LoVo (cell line): Measurements from ENCODE around the gene HOOK1.

Experiments
- DNase-seq: peaks from one replicate; pipeline ENCODE4 v3.0.0-alpha.2; 2016; ENCODE audit warnings: low spot score

The HOOK1 gene

DNA sequence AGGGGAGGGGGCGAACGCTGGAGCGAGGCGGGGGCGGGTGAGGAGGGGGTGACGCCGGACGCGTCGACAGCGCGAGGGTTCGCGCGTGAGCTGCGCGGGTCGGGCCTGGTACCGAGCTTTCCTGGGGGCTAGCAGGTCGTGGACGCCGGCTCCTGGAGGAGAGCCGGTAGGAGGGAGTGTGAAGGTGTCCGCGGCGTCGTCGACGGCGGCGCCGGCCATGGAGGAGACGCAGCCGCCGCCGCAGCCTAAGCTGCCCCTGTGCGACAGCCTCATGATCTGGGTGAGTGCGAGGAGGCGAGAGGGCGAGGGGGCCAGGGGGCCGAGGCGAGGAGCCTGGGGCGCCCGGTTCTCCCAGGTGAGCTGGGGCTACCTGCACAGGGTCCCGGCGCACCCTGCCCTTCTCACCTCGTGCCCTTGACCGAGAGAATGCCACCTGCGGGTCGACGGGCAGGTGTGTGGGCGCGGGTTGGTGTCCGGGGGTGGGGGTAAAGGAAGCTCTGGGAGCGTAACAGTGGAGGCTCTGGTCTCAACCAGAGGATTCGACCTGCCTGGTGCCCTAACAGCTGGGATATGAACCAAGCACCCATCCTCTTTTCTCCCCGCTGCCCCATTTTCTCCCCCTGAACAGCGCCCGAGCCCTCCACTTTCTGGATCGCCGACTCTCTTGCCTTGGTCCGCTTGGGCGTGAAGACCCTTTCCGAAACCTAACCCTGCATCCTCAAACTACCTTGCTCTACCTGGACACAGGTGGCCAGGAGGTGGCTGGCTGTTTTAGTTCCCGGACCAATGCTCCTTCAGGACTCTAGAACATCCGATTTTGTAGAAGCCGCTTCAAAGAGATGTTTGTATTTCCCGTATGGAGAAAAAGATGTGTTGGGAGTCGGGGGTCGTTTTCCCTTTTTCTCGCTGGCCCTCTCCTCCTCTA, at the start of gene HOOK1:
TSS of gene HOOK1 (plus strand) at position 49 of the 925 bp plus-strand sequence. CDS start at position 218, 169 bp downstream.
- peak; percentile 11 for DNase-seq

DNA sequence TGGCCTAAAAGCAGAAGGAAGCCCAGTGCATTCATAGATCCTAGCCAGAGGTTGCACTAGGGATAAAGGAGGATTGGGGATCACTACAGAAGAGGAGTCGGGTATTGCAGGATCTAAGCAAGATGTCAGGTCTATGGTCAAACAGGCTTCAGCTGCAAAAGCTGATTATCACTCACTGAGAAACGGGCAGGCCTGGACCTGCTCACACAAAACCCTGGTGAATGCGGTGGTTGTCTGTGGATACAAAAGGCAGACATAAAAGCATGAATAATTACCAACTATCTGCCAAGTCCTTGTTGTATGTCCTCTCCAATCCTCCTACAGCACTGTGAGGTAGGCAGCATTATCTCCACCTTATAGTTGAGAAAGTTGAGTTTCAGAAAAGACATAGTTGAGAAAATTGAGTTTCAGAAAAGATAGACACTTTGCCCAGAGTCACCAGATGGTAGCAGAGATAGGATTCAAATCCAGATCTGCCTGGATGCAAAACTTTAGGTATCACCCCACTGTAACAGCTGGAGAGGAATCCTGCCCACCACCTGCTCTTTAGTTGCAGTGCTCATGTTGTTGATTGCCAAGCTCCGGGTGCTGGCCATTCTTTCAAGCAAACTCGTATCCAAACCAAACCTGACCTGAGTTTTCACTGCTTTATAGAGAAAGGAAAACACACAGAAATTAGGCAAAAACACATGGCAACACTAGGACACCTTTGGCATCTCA, 49.6 kb upstream of the HOOK1 start:
- DNase-seq = no peak

DNA sequence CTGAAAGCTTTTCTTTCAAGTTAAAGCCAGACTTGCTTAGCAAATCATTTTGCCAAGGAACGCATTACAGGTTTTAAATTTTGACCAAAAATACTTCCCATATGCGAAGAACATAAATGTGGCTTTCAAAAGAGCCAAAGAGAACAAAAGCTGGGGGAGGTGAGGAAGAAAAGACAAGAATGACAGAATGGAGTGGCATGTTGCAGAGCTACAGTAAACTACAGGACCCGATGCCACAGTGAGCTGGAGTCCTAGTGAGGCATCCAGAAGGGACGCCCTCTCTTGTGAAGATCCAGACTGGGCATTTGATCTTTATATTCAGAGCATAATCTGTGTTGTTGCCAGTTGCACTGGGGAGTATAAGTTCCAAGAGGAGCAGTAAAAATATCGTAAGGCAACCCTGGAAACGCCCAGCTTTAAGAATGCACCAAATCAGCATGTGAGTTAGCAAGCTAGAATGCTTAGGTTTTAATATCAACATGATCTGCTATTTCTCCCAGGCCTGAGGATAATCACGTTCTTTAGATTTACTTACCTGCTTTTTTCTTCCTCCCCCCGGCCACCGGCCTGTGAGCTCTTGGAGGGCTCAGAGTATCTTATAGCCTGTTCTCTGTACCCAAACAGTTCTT, 48.4 kb upstream of the HOOK1 start:
- no peak for DNase-seq

DNA sequence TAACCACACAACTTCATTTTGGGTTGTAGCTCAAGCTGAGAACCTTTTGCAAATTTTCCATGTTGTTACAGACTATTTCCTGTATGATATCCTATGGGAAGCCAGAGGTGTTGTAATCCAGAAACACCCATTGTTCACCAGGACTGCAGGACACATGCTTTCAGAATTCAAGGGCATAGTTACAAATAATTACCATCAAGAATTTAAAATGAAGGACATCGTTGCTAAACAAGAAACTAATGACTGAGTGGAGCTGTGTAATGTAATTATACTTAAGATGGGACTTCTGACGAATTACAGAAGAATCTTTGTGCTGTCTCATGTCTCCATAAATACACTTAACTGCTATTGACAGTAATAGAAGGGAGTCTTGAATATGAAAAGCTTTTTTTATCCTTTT, 47.6 kb upstream of the HOOK1 start:
- DNase-seq = no peak

DNA sequence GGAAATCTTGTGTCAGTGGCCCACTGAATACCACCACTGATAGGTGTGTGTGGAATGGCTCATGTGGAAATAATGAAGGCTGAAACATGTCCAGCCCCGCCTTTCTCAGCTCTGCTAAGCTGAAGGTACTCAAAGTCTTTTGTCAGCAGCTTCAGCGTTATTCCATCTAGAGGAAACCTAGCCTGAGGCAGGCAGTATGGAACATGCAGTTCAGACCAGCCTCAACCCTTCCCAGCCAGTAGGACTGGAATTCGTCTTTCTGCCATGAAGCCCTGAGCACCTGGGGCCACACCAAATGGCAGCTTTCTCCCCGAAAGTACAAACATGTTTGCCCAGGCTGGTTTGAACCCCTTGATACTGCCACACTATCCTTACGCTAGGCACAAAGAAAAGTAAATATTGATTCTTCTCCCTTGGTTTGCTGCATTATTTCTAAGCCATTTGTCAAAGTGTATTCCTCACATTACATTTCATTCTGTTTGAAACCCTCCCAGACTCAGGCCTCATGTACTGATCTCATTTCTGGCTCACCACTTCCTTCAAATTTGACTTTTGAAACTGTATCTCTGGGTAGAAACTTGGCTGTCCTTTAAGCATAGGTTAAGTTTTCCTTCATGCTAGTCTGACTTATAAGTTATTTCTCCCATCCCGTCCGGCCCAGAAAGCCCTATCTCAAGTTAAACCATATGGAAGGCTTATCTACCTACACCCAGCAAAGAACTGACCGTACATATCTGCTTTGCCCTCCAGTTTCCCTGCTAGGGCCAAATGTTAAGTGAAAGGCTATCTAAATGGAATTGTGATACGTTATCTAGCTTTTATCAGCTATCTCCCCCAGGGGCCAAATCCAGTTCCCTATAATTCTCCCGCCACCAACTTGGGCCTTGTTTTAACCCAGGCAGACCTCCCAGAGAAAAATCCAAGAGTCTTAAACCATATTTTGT, 45.7 kb upstream of the HOOK1 start:
- DNase-seq = no peak

DNA sequence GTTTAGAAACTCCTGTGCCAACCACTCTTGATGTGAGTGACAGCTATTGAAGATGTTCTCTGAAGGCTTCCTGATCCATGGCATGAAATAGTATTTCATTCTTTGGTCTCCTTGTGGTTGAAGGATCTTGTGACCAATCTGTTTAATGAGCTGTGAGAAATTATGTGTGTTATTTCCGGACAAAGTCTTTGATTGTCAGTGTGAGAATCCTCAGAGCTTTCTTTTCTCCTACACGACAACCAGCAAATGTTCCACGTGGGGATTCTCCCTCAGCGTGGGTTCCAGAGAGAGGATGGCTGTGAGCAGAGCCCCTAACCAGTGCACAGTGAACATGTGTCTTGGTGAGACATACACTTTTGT, 45.0 kb upstream of the HOOK1 start:
- DNase-seq = no peak

DNA sequence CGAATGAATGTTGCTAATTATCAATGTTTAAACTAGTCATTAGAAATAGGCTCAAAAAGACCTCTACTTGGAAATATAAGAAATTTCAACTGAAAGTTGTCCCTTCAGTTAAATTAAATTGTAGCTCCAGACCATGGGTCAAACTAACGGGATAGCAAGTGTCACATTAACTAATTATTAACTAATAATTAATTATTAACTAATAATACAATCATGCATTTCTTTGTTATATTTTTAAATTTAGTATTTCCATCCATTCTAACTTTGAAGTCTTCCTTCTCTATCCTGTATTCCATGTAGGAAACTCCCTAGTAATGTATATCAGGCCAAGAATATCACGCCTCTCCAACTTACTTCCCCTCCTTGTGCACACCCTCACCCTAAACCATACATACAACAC, 43.4 kb upstream of the HOOK1 start:
- no peak for DNase-seq

DNA sequence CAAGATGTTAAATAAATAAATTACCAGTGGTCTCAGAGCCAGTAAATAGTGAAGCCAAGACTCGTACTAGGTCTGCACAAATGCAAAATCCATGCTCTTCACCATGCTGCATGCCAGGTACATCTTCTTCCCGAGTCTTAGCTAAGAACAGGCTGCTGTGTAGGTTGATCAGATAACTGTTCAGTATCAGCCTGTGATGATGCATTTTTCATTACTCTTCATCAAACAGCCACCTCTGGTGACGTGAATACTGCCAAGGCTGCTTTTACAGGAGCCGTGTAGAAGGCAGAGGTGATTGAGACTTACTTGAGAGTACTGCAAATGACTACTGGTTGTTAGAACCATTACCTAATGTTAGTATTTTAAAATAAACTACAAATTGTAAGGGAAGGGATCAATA, 39.3 kb upstream of the HOOK1 start:
- DNase-seq = no peak

DNA sequence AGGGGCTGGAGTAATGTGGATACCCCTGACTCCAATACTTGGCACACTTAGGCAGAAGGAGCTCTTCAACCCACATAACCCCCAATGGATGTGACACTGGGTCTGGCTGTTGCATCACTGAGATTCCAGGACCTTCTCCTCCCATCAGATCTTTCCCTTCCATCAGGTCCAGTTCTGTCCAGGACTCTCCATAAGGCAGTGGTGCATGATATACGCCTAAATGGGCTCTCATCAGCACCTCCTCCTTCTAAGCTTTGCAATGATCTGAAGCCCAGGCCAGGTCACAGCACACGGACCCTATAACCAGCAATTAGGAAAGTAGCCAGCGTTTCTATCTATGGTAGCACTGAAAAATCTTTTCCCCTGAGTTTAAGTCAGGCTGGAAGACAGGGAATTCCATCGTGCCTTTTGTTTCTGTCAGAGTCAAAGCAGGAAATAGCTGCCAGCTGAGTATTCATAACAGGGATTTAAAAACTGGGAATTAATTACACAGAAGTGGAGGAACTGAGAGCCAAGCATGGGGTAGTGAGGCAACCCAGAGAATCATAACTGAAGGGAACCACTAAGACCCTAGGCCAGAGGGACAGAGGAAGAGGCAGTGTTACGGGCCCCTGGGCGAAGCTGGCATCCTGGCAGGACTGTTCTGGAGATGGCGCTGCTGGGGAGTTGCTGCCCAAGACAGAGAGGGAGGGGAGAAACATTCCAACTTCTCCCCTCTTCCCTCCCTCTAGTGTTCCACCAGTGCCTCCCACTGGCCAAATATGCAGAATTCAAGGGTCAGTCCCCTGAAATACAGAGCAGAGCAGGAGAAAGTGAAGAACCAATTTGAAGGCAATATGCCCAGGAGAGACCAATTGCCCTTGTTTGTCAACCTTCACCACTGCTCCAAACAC, 37.5 kb upstream of the HOOK1 start:
- DNase-seq = no peak

DNA sequence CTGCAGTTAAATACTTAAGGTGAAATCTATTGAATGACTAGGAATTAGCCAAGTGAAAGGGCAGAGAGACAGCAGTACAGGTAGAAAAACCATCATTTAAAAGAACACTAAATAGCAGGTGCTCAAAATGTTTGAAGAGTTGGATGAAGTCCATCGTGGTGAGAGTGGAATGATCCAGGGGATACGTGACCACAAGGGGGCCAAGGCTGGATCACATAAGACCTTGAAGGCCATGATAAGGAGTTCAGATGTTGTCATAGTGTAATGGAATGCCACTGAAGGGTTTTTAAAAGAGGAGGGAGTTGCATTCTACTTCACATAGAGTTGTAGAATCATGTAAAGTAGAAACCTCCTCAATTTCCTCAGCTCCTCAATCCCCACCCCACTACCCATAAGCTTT, 34.8 kb upstream of the HOOK1 start:
- no peak for DNase-seq

DNA sequence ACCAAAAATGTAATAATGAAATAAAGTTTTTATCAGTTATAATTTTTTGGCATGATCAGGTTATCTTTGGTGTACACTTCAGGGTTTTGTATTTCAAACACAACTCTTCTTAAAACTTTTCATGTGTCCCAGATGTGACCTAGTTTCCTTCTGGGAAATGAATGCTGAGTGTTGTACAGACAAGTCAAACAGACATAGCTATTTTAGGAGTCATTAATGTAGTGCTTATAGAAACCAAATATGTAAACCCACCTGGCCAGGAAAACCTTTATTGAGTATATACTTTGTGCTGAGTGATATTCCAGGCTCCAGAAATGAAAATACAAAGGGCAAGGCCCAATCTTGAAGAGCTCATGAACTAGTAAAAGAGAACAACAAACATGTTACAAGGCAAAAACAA, 25.9 kb upstream of the HOOK1 start:
- no peak for DNase-seq

DNA sequence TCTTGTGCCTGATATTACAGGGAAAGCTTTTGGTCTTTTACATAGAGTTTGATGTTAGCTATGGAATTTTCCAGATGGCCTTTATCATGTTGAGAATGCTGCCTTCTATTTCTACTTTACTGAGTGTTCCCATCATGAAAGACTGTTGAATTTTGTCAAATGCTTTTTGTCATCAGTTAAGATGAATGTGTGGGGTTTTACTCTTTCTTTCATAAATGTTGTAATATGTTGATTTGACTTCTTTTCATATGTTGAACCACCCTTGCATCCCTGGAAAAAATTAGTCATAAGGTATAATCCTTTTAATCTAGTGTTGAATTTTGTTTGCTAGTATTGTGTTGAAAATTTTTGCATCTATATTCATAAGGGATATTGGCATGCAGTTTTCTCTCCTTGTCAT, 16.1 kb upstream of the HOOK1 start:
- DNase-seq = no peak

DNA sequence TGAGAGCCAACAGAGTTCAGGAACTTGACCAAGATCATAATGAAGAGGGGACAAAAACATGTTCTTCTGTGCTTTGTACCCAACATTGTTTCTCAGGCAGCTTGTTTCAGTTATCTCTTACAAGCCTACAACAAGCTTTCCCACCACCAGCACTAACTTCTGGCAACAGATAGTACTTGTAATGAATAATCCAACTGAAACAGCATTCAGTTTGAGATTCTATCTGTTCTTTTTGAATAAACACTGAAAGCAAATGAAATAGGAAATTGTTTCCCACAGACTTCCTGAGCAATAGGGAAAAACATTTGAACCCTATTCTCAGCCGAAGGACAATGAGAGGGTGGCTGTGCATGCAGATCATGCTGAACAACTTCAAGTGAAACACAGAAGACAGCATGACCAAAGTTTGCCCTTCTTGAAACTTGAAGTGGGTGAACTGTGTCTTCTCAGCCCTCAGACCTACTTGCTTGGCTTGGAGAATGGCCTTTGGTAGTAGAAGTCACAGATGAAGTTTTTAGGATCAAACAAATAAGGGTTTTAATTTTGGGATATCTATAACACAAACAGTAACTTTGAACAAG, 11.2 kb upstream of the HOOK1 start:
- DNase-seq = no peak

DNA sequence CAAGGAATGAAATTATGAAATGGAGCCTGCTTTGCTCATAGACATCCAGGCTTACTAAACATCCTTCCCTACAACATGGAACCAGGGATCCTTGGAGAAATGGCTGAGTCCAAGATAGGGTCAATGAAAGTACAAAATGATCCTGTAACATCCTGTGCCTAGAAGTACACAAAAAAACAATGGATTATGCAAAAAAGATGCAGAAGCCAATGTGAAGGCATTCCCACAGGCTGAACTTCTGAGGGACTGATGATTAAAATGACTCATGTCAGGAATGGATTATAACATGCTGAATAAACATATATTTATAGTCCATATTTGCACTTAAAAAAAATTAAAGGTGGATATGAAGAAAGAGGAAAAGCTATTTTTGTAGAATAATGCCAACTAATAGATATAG, 10.4 kb upstream of the HOOK1 start:
- no peak for DNase-seq

DNA sequence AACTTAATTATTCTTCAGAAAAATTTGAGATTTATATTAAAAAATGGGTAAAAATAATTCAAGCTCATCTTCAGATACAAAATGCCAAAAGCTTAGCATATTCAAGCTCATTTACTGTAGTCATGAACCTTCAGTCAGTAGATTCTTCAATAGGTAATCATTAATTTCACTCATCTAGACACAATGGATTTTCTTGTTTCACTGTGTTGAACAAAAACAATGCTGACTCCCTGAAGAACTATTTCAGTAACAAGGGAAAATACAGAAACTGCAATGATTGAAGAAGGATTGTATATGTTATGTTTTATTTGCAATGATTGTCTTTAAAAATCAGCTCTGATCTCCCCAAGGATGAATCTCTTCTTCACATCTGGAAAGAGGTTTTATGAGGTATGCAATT, 9.2 kb upstream of the HOOK1 start:
- DNase-seq = no peak

DNA sequence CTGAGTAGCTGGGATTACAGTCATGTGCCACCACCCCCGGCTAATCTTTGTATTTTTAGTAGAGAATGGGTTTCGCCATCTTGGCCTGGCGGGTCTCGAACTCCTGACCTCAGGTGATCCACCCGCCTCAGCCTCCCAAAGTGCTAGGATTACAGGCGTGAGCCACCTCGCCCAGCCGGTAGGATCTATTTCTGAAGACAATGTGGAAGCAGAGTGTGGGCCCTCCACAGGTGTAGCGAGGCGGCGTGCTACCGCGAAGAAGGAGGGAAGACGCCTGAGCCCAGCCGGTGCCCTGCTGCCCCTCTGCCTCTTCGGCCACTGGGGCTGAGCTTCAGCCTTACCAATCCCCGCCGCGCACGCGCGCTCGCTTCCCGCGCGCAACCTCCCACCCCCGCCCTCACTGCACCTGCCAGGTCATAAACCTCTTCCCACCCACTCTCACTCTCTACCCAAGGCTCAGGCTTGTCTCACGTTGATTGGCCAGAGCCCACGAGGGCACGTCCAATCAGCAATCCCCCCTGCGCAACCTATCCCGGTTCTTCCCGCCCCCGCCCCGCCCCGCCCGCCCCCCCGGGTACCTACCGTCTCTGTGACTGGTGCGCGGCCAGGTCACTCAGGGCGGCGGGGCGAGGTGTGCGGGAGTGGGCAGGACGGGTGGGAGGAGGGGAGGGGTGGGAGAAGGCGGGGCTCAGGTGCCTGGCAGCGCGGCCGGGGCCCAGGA, 409 bp upstream of the HOOK1 start:
- DNase-seq = peak; percentile 95

DNA sequence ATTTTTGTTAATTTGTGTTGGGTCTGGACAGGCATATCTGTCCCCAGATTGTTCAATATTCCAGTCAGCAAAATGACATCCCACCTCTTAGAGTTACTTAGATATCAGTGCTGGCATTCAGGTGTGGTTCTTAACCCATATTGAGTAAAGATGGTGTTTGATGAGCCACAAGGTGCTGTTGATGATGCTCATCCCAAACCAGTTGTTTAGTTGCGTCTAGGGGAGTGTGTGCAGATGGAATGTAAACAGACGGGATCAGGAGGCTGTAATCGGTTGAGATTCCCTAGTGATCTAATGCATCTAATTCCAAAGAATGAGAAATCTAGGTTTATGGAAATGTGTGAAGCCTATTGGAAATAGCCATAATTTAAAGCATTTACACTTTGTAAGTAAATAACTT, 1.1 kb downstream of the HOOK1 start:
- DNase-seq = no peak

DNA sequence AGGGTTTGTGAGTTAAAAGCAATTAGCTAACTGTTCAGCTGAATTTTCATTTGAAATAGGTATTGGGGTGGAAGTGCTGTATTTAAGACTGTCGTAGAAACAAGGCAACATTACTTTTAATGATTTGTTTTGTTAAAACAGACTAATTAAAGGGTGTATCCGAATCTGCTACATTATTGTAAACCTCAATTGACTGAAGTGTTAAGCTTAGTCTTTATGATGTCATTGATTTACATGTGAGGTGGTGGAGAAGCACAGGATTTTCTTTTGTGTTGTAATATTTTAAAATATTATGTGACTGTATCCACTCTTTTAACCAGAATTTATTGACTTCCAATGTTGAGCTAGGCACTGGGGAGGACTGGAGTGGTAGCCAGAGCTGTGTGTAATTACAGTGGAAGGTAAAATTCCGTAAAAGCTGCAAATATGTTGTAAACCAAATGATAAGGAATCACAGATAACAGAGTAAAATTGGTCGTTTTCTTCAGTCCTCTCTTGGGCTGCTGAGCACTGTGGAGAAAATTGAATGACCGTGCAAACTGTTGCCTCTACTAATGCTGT, 1.6 kb downstream of the HOOK1 start:
- no peak for DNase-seq
